Tibial nerve (tissue), 4 donors: ENCODE results near the gene KIF2A.

Experiments used
- EP300 ChIP-seq, 2 donors: sonication (generic); formaldehyde crosslinking; IDR thresholded peaks; one replicate each; pipeline ENCODE4 v1.6.1; 2017; ENCODE audit warnings: antibody characterized with exemption in 2 of 2, mild to moderate bottlenecking in 1 of 2
- POLR2A ChIP-seq, 2 donors: fragments of 450-650 bp; IDR thresholded peaks; one replicate each; pipeline ENCODE4 v1.6.1; 2017; ENCODE audit warnings: antibody characterized with exemption in 2 of 2, mild to moderate bottlenecking in 2 of 2, moderate library complexity in 2 of 2
- TF ChIP-seq, protein P1 (sequence below), 5 experiments: fragments of 200-600 bp in 3 of 5; fragments of 450-650 bp in 2 of 5; sonication (generic) in 3 of 5; IDR thresholded peaks; one replicate each; pipeline ENCODE4 v1.5.1; 2016 to 2019; ENCODE audit warnings: antibody characterized with exemption in 5 of 5, mild to moderate bottlenecking in 3 of 5, moderate library complexity in 2 of 5

- TF ChIP-seq, protein P1, sequence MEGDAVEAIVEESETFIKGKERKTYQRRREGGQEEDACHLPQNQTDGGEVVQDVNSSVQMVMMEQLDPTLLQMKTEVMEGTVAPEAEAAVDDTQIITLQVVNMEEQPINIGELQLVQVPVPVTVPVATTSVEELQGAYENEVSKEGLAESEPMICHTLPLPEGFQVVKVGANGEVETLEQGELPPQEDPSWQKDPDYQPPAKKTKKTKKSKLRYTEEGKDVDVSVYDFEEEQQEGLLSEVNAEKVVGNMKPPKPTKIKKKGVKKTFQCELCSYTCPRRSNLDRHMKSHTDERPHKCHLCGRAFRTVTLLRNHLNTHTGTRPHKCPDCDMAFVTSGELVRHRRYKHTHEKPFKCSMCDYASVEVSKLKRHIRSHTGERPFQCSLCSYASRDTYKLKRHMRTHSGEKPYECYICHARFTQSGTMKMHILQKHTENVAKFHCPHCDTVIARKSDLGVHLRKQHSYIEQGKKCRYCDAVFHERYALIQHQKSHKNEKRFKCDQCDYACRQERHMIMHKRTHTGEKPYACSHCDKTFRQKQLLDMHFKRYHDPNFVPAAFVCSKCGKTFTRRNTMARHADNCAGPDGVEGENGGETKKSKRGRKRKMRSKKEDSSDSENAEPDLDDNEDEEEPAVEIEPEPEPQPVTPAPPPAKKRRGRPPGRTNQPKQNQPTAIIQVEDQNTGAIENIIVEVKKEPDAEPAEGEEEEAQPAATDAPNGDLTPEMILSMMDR (IDR thresholded peaks at IDR 0.05), result no peak
- TF ChIP-seq POLR2A (IDR thresholded peaks at IDR 0.05) (no peak), EP300 (IDR thresholded peaks at IDR 0.05) (no peak)
Measured at GRCh38 chr5:62395210-62395950, 89.4 kb downstream of the KIF2A start.
